GM21423 (cell line): ENCODE results near the gene TMEM185B.
"Not testable (repeated sequence)": the region's sequence is repeated elsewhere in the genome, so short reads cannot be mapped to it uniquely, and the experiment has no call there.

Source experiments
- ATAC-seq: cut with Tn5 transposase; IDR thresholded peaks from one replicate; pipeline ENCODE4 v1.9.1; 2021; ENCODE audit warnings: mild to moderate bottlenecking, moderate library complexity; ENCODE audit not compliant: unreplicated experiment

The TMEM185B gene

DNA sequence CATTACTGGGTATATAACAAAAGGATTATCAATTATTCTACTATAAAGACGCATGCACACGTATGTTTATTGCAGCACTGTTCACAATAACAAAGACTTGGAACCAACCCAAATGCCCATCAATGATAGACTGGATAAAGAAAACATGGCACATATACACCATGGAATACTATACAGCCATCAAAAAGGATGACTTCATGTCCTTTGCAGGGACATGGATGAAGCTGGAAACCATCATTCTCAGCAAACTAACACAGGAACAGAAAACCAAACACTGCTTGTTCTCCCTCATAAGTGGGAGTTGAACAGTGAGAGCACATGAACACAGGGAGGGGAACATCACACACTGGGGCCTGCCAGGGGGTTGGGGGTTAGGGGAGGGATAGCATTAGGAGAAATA lies 12.0 kb upstream of the TMEM185B start:
- not testable (repeated sequence) for ATAC-seq

GRCh38 chr2:120233292-120233691 lies 10.1 kb upstream of the TMEM185B start:
- no peak for ATAC-seq

GRCh38 chr2:120231974-120232635 lies 8.9 kb upstream of the TMEM185B start:
- ATAC-seq, result peak; percentile 83

- ATAC-seq, result peak; percentile 18
These were observed 8.4 kb upstream of the TMEM185B start for GRCh38 chr2:120231564-120231973.

DNA sequence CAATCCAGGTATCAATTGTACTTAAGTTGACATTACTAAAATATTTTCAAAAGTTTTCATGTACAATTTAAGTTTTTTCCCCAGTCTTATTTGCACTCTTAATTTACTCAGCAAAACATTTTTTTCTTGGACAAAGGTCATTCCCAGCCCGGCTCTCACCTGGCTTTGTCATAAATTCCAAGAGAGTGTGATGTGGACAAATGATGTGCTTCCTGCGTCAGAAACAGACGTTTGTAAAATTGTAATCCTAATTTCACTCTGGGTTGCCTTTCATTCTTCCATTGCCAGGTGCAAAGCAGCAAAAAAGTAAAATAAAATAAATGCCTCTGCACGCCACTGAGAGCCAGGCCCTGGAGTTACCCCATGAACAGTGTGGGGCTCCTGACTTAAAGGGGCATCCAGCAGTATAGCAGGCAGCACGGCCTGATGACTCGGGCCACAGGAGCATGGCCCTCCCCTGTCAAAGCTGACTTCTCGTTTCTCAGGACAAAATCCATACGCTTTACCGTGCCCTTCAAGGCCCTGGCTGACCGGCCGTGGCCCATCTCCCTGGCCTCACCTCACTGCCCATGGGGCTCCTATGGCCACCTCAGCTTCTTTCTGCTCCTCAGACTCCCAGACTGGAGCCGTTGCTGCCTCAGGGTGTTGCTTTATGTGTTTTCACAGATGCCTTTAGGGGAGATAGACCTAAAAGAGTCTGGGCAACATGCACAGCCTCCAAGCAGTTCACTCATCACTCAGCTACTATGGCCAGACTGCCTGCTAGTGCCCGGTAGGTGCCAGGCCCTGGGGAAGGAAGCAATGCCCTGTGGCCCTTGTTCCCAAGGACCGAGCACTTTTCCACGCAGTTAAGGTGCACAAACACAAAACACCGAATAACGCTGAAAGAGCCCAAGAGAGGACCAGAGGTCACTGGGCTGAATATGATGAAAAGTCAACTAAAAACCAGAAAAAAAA lies 7.6 kb upstream of the TMEM185B start:
- ATAC-seq, result no peak

GRCh38 chr2:120229341-120229740 lies 6.1 kb upstream of the TMEM185B start:
- ATAC-seq, result no peak

GRCh38 chr2:120228503-120228902 lies 5.3 kb upstream of the TMEM185B start:
- no peak for ATAC-seq

- no peak for ATAC-seq
These were observed 4.2 kb upstream of the TMEM185B start for GRCh38 chr2:120227111-120227991.

DNA sequence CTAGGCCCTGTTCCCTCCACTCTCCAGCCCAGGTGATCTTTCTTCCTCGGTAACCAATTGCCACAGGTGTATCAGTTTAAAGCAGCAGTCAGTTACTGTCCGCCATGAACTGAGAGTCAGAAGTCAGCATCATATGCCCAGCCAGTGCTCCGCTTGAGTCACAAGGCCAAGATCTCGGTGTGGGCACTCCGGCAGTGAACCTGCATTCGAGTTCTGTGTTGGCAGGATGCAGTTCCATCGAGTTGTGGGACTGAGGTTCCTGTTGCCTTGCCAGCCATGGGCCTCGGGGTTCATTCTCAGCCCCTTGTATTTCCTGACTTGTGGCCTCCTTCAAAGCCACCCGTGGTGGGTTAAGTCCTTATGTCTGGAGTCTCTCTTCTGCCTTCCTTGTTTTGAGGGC lies 3.1 kb upstream of the TMEM185B start:
- ATAC-seq, result no peak

- no peak for ATAC-seq
These were observed 2.4 kb upstream of the TMEM185B start for GRCh38 chr2:120225549-120226065.

GRCh38 chr2:120224735-120225548 lies 1.7 kb upstream of the TMEM185B start:
- ATAC-seq, result no peak

- no peak for ATAC-seq
These were observed 1.1 kb upstream of the TMEM185B start for GRCh38 chr2:120224256-120224655.

- ATAC-seq, result no peak
These were observed 790 bp downstream of the TMEM185B start for GRCh38 chr2:120222186-120223033.

DNA sequence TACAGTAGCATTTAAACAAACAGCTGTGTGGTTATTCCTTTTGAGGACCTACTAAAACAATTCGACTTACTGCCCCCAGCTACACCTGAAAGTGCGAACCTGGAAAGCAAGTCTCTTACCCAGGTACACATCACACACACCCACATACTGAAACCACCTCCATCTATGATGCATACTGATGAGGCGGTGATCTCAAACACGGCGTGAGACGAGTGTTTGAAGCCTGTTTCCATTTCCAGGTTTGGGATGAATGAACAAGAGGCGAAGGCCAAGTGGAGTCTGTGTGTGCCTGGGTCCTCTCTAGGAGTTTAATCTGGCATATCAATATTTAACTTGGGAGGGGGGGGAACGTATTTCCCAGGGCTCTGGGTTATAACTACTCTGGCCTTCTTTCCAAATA lies 1.6 kb downstream of the TMEM185B start:
- no peak for ATAC-seq

DNA sequence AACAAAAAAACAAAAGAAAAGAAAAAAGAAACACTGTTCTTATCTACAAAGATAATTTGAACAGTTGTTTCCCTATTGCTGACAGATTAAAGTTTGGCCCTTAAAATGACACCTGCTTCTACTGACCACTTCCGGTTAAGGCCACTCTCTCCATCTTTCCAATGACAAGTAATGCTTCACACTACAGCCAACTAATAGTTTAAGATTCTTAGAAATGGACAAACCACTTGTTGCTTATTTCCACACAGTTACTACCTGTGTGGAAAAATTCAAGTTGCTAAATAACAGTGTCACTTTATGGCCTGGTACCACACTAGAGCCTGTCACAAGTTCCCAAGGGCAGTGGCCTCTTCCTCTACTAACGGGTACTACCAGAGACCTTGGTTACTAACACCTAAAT lies 2.4 kb downstream of the TMEM185B start:
- no peak for ATAC-seq

DNA sequence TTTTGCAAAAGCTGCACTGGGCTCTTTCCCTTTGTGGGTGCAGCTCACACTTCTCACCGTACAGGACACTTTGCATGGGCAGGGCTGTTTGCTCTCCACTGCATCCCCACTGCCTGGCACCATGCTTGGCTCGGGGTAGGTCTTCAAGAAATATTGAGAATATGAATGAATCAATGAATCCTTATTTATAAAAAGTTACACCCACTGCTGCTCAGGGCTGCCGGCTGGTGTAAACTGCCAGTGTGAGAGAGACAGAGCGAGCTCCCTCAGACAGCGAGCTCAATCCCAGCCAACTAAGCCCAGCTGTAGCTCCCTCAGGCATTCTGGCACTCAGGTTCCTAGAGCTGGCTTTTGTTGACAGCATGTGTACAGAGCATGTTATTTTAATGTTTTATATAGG lies 3.4 kb downstream of the TMEM185B start:
- ATAC-seq, result no peak

DNA sequence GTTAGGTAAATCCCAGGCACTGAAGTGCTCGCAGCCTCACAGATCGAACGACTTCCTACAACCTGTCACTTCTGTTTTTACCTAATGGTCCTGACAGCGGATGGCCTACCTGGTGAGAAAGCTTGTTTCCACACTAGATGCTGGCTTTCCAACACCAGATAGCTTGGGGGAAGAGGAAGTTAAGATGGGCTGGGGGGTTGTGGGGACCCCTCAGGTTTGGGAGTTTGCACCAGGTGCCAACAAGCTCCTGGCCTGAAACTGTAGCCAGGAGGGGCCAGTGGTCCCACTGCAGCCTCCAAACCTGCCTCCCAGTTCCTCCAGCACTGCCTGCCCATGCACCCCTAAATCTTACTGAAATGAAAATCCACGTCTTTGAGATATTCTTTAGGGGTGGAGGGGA lies 3.9 kb downstream of the TMEM185B start:
- no peak for ATAC-seq

GRCh38 chr2:120218181-120218580 lies 5.0 kb downstream of the TMEM185B start:
- ATAC-seq, result no peak

DNA sequence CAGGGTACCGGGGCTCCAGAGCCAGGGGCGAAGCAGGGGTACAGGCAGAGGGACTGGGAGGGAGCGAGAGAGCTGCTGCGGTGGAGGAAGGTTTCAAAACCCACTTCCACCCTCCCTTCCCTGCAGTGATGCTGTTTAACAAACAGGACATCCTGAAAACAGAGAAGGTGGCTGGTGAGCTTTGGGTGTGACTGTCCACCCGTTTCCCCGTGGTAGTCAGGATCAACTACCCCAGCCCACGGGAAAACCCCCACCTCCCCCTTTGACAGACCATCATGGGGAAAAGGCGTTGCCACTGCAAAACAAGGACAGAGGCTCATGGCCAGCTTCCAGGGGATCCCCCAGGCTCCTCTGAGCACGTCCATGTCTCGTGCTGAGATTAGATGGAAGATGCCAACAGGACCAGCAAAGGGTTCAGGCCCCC lies 12.9 kb downstream of the TMEM185B start:
- no peak for ATAC-seq
